ENCODE measurements around the gene NDC80.

DNA sequence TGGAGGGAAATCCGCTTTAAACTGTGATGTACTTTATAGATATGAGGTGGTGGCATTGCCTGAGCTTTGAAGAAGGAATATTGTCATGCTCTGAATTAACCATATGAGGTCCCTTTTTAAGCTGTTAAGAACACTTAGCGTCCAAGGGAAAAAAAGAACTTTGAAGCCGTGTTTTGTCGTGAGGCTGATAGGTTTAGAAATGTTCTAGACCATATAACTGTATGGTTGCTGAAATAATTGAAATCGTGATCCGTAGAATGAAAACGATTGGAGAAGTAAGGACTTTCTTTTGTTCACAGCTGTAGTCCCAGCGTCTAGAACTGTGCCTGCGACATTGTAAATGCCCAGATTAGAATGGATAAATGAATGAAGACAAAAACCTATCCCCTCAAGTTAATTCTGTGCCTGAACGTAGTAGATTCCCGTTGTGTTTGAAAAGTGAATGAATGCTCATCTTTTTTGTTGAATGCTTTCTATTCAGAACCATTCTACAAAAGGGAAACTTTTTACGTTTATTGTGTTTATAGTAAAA lies 85.7 kb downstream of the NDC80 start:
- TF ChIP-seq POLR2A (IDR thresholded peaks at IDR 0.05) = no peak
- TF ChIP-seq, protein P1, sequence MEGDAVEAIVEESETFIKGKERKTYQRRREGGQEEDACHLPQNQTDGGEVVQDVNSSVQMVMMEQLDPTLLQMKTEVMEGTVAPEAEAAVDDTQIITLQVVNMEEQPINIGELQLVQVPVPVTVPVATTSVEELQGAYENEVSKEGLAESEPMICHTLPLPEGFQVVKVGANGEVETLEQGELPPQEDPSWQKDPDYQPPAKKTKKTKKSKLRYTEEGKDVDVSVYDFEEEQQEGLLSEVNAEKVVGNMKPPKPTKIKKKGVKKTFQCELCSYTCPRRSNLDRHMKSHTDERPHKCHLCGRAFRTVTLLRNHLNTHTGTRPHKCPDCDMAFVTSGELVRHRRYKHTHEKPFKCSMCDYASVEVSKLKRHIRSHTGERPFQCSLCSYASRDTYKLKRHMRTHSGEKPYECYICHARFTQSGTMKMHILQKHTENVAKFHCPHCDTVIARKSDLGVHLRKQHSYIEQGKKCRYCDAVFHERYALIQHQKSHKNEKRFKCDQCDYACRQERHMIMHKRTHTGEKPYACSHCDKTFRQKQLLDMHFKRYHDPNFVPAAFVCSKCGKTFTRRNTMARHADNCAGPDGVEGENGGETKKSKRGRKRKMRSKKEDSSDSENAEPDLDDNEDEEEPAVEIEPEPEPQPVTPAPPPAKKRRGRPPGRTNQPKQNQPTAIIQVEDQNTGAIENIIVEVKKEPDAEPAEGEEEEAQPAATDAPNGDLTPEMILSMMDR (IDR thresholded peaks at IDR 0.05) = no peak

Data from vagina (tissue), 2 donors.